Measurements from ENCODE around the gene RNF6.

RNF6 gene

DNA sequence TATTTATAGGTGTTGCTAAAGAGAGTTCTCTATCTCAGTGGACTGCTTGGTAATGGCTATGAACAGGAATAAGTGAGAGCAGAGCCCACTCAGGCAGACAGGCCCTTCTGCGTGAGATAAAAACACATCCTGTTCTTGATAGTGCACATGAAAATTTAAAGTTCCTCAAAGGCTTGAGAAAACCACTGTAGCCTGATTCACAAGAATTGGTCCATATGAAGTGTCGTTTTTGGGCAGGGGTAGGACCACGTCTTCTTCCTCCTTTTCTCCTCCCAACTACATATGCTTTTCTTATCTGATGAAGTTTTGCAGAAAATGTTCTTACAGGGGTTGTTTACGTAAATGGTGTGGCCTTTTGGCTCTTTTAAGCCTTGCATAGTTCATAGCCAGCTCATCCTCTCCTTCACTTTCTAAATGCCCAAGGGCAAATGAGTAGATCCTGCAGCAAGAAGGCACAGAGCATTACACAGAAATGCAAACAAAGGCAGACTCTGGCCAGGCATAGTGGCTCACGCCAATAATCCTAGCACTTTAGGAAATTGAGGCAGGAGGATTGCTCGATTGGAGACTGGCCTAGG is 53.8 kb downstream of the RNF6 start:
- Histone ChIP-seq H3K27me3 (no peaks in the 10 kb centered on the region), H3K9me3 (no peaks in the 10 kb centered on the region), H3K27ac (no peak overlapping the region), H3K4me3 (ENCODE audit: low read depth in 1 of 2, low read length in 1 of 2) (no peak overlapping the region), H3K4me1 (ENCODE audit: control insufficient read depth in 1 of 2, insufficient read depth in 1 of 2, low read depth in 1 of 2, low read length in 1 of 2) (no peaks in the 10 kb centered on the region), H3K36me3 (no peaks in the 10 kb centered on the region)
- TF ChIP-seq, protein P1, sequence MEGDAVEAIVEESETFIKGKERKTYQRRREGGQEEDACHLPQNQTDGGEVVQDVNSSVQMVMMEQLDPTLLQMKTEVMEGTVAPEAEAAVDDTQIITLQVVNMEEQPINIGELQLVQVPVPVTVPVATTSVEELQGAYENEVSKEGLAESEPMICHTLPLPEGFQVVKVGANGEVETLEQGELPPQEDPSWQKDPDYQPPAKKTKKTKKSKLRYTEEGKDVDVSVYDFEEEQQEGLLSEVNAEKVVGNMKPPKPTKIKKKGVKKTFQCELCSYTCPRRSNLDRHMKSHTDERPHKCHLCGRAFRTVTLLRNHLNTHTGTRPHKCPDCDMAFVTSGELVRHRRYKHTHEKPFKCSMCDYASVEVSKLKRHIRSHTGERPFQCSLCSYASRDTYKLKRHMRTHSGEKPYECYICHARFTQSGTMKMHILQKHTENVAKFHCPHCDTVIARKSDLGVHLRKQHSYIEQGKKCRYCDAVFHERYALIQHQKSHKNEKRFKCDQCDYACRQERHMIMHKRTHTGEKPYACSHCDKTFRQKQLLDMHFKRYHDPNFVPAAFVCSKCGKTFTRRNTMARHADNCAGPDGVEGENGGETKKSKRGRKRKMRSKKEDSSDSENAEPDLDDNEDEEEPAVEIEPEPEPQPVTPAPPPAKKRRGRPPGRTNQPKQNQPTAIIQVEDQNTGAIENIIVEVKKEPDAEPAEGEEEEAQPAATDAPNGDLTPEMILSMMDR (IDR thresholded peaks at IDR 0.05), result no peak

DNA sequence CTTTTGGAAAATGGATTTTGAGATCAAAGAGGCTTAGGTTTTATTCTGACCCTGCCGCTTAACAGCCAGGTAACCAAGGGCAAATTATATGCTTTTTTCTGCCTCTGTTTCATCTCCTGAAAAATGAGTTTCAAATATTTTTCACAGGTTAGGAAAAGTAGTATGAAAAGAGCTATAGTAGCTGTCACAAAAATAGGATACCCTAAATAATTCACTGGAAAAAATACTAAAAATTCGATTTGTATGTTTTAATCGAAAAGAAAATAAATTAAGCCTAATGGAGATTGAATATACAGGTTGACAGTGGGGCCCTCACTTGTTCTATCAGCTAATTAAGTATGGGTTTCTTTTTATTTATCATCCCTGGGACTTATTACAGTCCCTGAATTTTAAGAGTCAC is 58.3 kb downstream of the RNF6 start:
- H3K4me3 ChIP-seq (ENCODE audit: low read depth in 1 of 2, low read length in 1 of 2), result no peak overlapping the region
- H3K27ac ChIP-seq, result no peak overlapping the region
- no peaks in the 10 kb centered on the region for H3K4me1 ChIP-seq (ENCODE audit: control insufficient read depth in 1 of 2, insufficient read depth in 1 of 2, low read depth in 1 of 2, low read length in 1 of 2)
- peaks cover 4% of the 10 kb centered on the region for H3K27me3 ChIP-seq
- no peaks in the 10 kb centered on the region for H3K9me3 ChIP-seq
- TF ChIP-seq, protein P1 (IDR thresholded peaks at IDR 0.05), result no peak
- no peaks in the 10 kb centered on the region for H3K36me3 ChIP-seq

All from neutrophil (primary cell).